ENCODE measurements around the gene KRT73.

Gene KRT73

DNA sequence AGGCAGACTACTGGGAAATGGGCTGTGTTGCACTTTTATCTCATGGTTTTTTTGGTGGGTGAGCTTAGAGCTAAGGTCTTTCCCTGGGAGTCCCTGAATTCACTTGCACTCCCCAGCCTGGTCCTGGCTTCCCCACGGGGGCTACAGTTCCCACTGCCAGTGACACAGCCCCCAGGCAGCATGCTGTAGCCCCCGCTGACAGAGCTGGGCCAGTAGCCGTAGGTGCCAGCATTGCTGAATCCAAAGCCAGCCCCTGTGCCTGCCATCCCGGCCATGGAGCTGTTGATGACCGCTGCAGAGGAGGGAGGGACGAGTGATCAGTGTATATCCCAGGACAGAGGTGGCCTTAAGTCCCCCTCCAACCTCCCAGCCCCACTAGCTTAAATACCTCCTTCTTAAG, 10.2 kb downstream of the KRT73 start:
- TF ChIP-seq RAD21 (IDR thresholded peaks at IDR 0.05; ENCODE audit: low read depth) (no peak), NFIC (IDR thresholded peaks at IDR 0.05) (no peak)
- TF ChIP-seq, protein P1, sequence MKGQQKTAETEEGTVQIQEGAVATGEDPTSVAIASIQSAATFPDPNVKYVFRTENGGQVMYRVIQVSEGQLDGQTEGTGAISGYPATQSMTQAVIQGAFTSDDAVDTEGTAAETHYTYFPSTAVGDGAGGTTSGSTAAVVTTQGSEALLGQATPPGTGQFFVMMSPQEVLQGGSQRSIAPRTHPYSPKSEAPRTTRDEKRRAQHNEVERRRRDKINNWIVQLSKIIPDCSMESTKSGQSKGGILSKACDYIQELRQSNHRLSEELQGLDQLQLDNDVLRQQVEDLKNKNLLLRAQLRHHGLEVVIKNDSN (IDR thresholded peaks at IDR 0.05) = no peak

DNA sequence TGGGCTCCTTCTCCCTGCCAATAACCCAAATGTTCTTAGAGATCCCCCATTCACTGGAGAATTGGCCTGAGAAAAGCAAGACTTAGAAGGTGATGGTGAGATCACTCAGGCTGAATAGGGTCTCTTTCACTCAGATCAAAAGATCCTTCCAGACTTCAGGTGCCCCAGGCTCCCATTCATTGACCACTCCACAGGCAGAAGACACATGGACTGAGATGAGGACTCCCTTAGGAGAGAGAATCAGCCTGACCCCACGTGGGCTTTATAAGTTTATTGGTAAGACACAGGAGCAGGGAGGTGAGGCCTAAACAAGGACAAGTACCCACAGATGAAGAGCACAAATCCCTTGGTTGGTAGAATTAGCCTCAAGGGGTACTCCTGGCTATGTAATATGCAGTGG, 11.0 kb downstream of the KRT73 start:
- TF ChIP-seq YY1 (IDR thresholded peaks at IDR 0.05; ENCODE audit: low read depth) (no peak), MAX (IDR thresholded peaks at IDR 0.05) (no peak), TEAD4 (IDR thresholded peaks at IDR 0.05) (no peak), NFIC (IDR thresholded peaks at IDR 0.05) (no peak), EP300 (IDR thresholded peaks at IDR 0.05; ENCODE audit: borderline replicate concordance) (no peak), FOXM1 (IDR thresholded peaks at IDR 0.05; ENCODE audit: borderline replicate concordance, low read depth) (no peak), RAD21 (IDR thresholded peaks at IDR 0.05; ENCODE audit: low read depth) (no peak), ZBTB7A (IDR thresholded peaks at IDR 0.05; ENCODE audit: low read depth) (no peak), TCF12 (IDR thresholded peaks at IDR 0.05; ENCODE audit: low read depth) (no peak), TAF1 (IDR thresholded peaks at IDR 0.05; ENCODE audit: low read depth) (no peak), CEBPB (IDR thresholded peaks at IDR 0.05) (no peak)
- TF ChIP-seq, protein P2, sequence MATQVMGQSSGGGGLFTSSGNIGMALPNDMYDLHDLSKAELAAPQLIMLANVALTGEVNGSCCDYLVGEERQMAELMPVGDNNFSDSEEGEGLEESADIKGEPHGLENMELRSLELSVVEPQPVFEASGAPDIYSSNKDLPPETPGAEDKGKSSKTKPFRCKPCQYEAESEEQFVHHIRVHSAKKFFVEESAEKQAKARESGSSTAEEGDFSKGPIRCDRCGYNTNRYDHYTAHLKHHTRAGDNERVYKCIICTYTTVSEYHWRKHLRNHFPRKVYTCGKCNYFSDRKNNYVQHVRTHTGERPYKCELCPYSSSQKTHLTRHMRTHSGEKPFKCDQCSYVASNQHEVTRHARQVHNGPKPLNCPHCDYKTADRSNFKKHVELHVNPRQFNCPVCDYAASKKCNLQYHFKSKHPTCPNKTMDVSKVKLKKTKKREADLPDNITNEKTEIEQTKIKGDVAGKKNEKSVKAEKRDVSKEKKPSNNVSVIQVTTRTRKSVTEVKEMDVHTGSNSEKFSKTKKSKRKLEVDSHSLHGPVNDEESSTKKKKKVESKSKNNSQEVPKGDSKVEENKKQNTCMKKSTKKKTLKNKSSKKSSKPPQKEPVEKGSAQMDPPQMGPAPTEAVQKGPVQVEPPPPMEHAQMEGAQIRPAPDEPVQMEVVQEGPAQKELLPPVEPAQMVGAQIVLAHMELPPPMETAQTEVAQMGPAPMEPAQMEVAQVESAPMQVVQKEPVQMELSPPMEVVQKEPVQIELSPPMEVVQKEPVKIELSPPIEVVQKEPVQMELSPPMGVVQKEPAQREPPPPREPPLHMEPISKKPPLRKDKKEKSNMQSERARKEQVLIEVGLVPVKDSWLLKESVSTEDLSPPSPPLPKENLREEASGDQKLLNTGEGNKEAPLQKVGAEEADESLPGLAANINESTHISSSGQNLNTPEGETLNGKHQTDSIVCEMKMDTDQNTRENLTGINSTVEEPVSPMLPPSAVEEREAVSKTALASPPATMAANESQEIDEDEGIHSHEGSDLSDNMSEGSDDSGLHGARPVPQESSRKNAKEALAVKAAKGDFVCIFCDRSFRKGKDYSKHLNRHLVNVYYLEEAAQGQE (IDR thresholded peaks at IDR 0.05; ENCODE audit: low read depth) = no peak
- TF ChIP-seq, protein P1 (IDR thresholded peaks at IDR 0.05) = no peak

DNA sequence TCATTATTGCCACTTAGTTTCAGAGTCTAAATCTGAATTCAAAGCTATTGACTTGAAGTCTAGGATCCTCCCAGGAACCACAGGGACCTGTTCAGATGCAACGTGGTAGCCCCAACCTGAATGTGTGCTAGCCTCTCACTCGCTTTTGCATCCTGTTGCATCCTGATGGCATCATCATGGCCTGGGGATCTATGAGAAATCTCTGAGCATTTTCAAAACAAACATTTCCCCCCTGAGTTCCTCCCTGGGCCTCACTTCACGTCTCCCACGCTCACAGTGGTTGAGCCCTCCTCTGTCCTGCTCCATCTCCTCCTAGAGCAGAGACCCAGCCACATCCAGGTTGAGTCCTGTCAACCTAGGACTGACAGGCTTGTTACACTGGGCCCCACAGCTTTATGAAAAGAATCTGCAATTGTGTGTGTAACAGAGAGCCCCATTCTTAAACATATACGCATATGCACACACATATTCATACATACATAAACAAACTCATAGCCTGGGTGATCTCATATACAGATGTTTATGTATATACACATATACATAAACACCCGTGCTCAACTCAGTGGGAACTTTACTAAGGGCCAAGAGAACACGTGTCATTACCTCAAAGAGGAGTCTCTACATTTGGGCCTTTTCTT, 11.7 kb downstream of the KRT73 start:
- TF ChIP-seq MAX (IDR thresholded peaks at IDR 0.05) = no peak
- no peak for TF ChIP-seq ZBTB7A (IDR thresholded peaks at IDR 0.05; ENCODE audit: low read depth)
- no peak for TF ChIP-seq EGR1 (IDR thresholded peaks at IDR 0.05)
- no peak for TF ChIP-seq TAF1 (IDR thresholded peaks at IDR 0.05; ENCODE audit: low read depth)
- TF ChIP-seq TCF12 (IDR thresholded peaks at IDR 0.05; ENCODE audit: low read depth) = no peak
- TF ChIP-seq EP300 (IDR thresholded peaks at IDR 0.05; ENCODE audit: borderline replicate concordance) = no peak
- no peak for TF ChIP-seq YY1 (IDR thresholded peaks at IDR 0.05; ENCODE audit: low read depth)
- TF ChIP-seq, protein P2 (IDR thresholded peaks at IDR 0.05; ENCODE audit: low read depth) = no peak
- TF ChIP-seq TEAD4 (IDR thresholded peaks at IDR 0.05) = no peak
- TF ChIP-seq CEBPB (IDR thresholded peaks at IDR 0.05) = no peak
- no peak for TF ChIP-seq RAD21 (IDR thresholded peaks at IDR 0.05; ENCODE audit: low read depth)
- TF ChIP-seq FOXM1 (IDR thresholded peaks at IDR 0.05; ENCODE audit: borderline replicate concordance, low read depth) = no peak

GRCh38 chr12:52606096-52606495, 12.3 kb downstream of the KRT73 start:
- TF ChIP-seq RAD21 (IDR thresholded peaks at IDR 0.05; ENCODE audit: low read depth) (no peak), CEBPB (IDR thresholded peaks at IDR 0.05) (no peak), MAX (IDR thresholded peaks at IDR 0.05) (no peak), ZBTB7A (IDR thresholded peaks at IDR 0.05; ENCODE audit: low read depth) (no peak), TEAD4 (IDR thresholded peaks at IDR 0.05) (no peak), EGR1 (IDR thresholded peaks at IDR 0.05) (no peak), NFIC (IDR thresholded peaks at IDR 0.05) (no peak), TCF12 (IDR thresholded peaks at IDR 0.05; ENCODE audit: low read depth) (no peak), EP300 (IDR thresholded peaks at IDR 0.05; ENCODE audit: borderline replicate concordance) (no peak), TAF1 (IDR thresholded peaks at IDR 0.05; ENCODE audit: low read depth) (no peak), CREB1 (IDR thresholded peaks at IDR 0.05; ENCODE audit: low read depth) (no peak), FOXM1 (IDR thresholded peaks at IDR 0.05; ENCODE audit: borderline replicate concordance, low read depth) (no peak), YY1 (IDR thresholded peaks at IDR 0.05; ENCODE audit: low read depth) (no peak)
- TF ChIP-seq, protein P1 (IDR thresholded peaks at IDR 0.05) = no peak
- TF ChIP-seq, protein P2 (IDR thresholded peaks at IDR 0.05; ENCODE audit: low read depth) = no peak

All from Ishikawa (cell line).